B cell (primary cell): ENCODE results near the gene ARHGEF39. TPM values are rescaled to one million over a fixed set of nuclear protein-coding genes. Genes with fewer than 3 reads are reported as not detected.

Source experiments
- ATAC-seq: fragments of 200-7000 bp; cut with Tn5 transposase; one replicate; pipeline ENCODE4 v1.10.0; 2021; ENCODE audit warnings: low read depth, mild to moderate bottlenecking, moderate number of reproducible peaks, moderate library complexity
- CTCF ChIA-PET: fragments of 350-600 bp; sonication (Branson Sonifier 250); formaldehyde crosslinking; loops from one replicate; lab custom pipeline; 2021; ENCODE audit warnings: antibody characterized with exemption, inconsistent platforms; lab: Charles Lee
- POLR2A ChIA-PET: fragments of 350-600 bp; sonication (Branson Sonifier 250); formaldehyde crosslinking; loops from one replicate; lab custom pipeline; 2021; ENCODE audit warnings: antibody characterized with exemption; lab: Charles Lee
- DNase-seq: peaks from one replicate; pipeline ENCODE4 v3.0.0; 2013
- H2AFZ ChIP-seq: 2 replicates; pipeline ENCODE4 v1.6.1; 2012; ENCODE audit warnings: mild to moderate bottlenecking, low read depth, low read length; ENCODE audit not compliant: insufficient read depth, poor library complexity, severe bottlenecking
- H3K27ac ChIP-seq, 2 donors: 1 replicate in 1 of 2; 2 replicates in 1 of 2; pipeline ENCODE4 v1.5.1; 2012 to 2013; ENCODE audit warnings: low read length in 2 of 2, mild to moderate bottlenecking in 2 of 2, moderate library complexity in 1 of 2
- H3K27me3 ChIP-seq, 4 experiments: fragments of 200-600 bp in 1 of 4; sonication (generic) in 1 of 4; replicated peaks in 1 of 4; 1 replicate in 2 of 4; 2 replicates in 2 of 4; pipeline versions ENCODE4 v1.6.1 to v1.7.0; 2013 to 2016; ENCODE audit warnings: low read length in 3 of 4, mild to moderate bottlenecking in 2 of 4, mixed read lengths in 1 of 4, moderate library complexity in 1 of 4; ENCODE audit not compliant: insufficient read depth in 4 of 4, control insufficient read depth in 3 of 4; ENCODE audit errors: control extremely low read depth in 1 of 4
- H3K36me3 ChIP-seq, 2 experiments: replicated peaks in 1 of 2; 1 replicate in 1 of 2; 2 replicates in 1 of 2; pipeline versions ENCODE4 v1.6.1 to v1.7.1; 2013; ENCODE audit warnings: low read length in 1 of 2; ENCODE audit not compliant: insufficient read depth in 2 of 2, control insufficient read depth in 1 of 2; ENCODE audit errors: control extremely low read depth in 1 of 2, extremely low read depth in 1 of 2
- H3K4me1 ChIP-seq, 2 donors: fragments of 200-600 bp in 1 of 2; sonication (generic) in 1 of 2; 1 replicate in 1 of 2; 2 replicates in 1 of 2; pipeline versions ENCODE4 v1.5.1 to v1.6.1; 2013 to 2017; ENCODE audit warnings: low read length in 2 of 2; ENCODE audit not compliant: control insufficient read depth in 2 of 2, insufficient read depth in 2 of 2
- H3K4me2 ChIP-seq: replicated peaks from 2 replicates; pipeline ENCODE3; 2012; ENCODE audit warnings: mild to moderate bottlenecking, low read depth, low read length; ENCODE audit not compliant: poor library complexity, severe bottlenecking
- H3K4me3 ChIP-seq, 5 experiments: fragments of 200-600 bp in 1 of 5; sonication (generic) in 1 of 5; 1 replicate in 3 of 5; 2 replicates in 2 of 5; pipeline versions ENCODE4 v1.5.1 to v1.7.0; 2011 to 2016; ENCODE audit warnings: low read length in 4 of 5, mild to moderate bottlenecking in 4 of 5, low read depth in 2 of 5, control low read depth in 1 of 5, moderate library complexity in 1 of 5; ENCODE audit not compliant: insufficient read depth in 1 of 5; ENCODE audit errors: control extremely low read depth in 1 of 5, extremely low read depth in 1 of 5
- H3K79me2 ChIP-seq: fragments of 200-600 bp; sonication (generic); one replicate; pipeline ENCODE4 v1.6.0; 2016; ENCODE audit warnings: low read length; ENCODE audit not compliant: control insufficient read depth, insufficient read depth
- H3K9ac ChIP-seq: fragments of 200-600 bp; sonication (generic); 2 replicates; pipeline ENCODE4 v1.6.1; 2017; ENCODE audit warnings: mild to moderate bottlenecking, low read length, moderate library complexity
- H3K9me3 ChIP-seq, 3 donors: one replicate each; pipeline versions ENCODE4 v1.6.1 to v1.7.1; 2013; ENCODE audit warnings: low read length in 2 of 3; ENCODE audit not compliant: control insufficient read depth in 2 of 3, insufficient read depth in 1 of 3; ENCODE audit errors: control extremely low read depth in 1 of 3
- H4K20me1 ChIP-seq: 2 replicates; pipeline ENCODE4 v1.6.0; 2012; ENCODE audit warnings: mild to moderate bottlenecking, low read length; ENCODE audit not compliant: insufficient read depth, control insufficient read depth, poor library complexity, severe bottlenecking
- H3K27ac Mint-ChIP-seq: one replicate; pipeline ENCODE4 v1.8.0; 2021; ENCODE audit warnings: mixed read lengths
- H3K27me3 Mint-ChIP-seq: one replicate; pipeline ENCODE4 v1.8.0; 2021; ENCODE audit warnings: mixed read lengths
- H3K4me1 Mint-ChIP-seq: one replicate; pipeline ENCODE4 v1.8.0; 2021; ENCODE audit warnings: mixed read lengths
- H3K4me3 Mint-ChIP-seq: one replicate; pipeline ENCODE4 v1.8.0; 2021; ENCODE audit warnings: mixed read lengths
- H3K9me3 Mint-ChIP-seq: one replicate; pipeline ENCODE4 v1.8.0; 2022; ENCODE audit warnings: mixed read lengths; ENCODE audit not compliant: insufficient read depth
- CTCF ChIP-seq: fragments of 200-600 bp; IDR thresholded peaks from one replicate; pipeline ENCODE4 v1.8.0; 2022; ENCODE audit warnings: antibody characterized with exemption, mild to moderate bottlenecking
- EZH2 ChIP-seq: IDR thresholded peaks from 2 replicates; pipeline ENCODE4 v1.6.1; 2012; ENCODE audit warnings: borderline replicate concordance, low read depth, mild to moderate bottlenecking, moderate library complexity, low read length; ENCODE audit not compliant: insufficient read depth, poor library complexity, severe bottlenecking
- WGBS: methylation state at CpG from one replicate; pipeline ENCODE4 v1.1.5; 2013; ENCODE audit warnings: missing lambda C conversion rate; ENCODE audit not compliant: insufficient coverage; 5-methylcytosine and 5-hydroxymethylcytosine counted together
- intact Hi-C: fragments of 100-400 bp; cut with micrococcal nuclease; formaldehyde crosslinking; loops from one replicate; pipeline ENCODE4 v1.10.0; 2022
- polyA plus RNA-seq: library from polyadenylated mRNA; depleted of rRNA; stranded (reverse); fragments of >200 nt; gene quantifications from 2 replicates; pipeline ENCODE4 v1.2.3, GENCODE V29; 2012
- total RNA-seq, 2 donors: library from RNA; stranded (reverse); fragments of 120-200 nt in 1 of 2; gene quantifications; 1 replicate in 1 of 2; 2 replicates in 1 of 2; pipeline versions ENCODE4 v1.2.3 to v1.2.4, GENCODE V29; 2013 to 2022

Gene ARHGEF39
- total and polyA plus RNA-seq, 2 donors (not counting 1 experiment from before 2014, with no cell fraction given) = 0.40 to 0.62 TPM

- Histone ChIP-seq H3K79me2 (no peaks in the 10 kb centered on the region), H3K9me3 (no peaks in the 10 kb centered on the region), H3K4me2 (no peak overlapping the region), H3K36me3 (no peaks in the 10 kb centered on the region), H3K27ac (no peak overlapping the region), H3K27me3 (no peaks in the 10 kb centered on the region), H2AFZ (no peak overlapping the region), H4K20me1 (no peaks in the 10 kb centered on the region), H3K9ac (no peak overlapping the region), H3K4me1 (peaks cover 3 to 18% of the 10 kb centered on the region in 2 donors), H3K4me3 (no peak overlapping the region)
- H3K4me1 Mint-ChIP-seq = peaks cover 11% of the 10 kb centered on the region
- H3K27me3 Mint-ChIP-seq = no peaks in the 10 kb centered on the region
- ChIA-PET POLR2A (interaction anchor here (0.6 kb wide), 1 partner anchor 693 kb away, joined by 4 read pairs; no protein-coding TSS in a partner anchor), CTCF (interaction anchor here (0.8 to 7.6 kb wide), 3 partner anchors 8 to 37 kb away, joined by 3 to 82 read pairs (median 3); no protein-coding TSS in a partner anchor)
- no peak for TF ChIP-seq CTCF
- no peak for TF ChIP-seq EZH2
- DNase-seq (no peak), ATAC-seq (no peak)
- no peak overlapping the region for H3K4me3 Mint-ChIP-seq
- H3K9me3 Mint-ChIP-seq = no peaks in the 10 kb centered on the region
- no peak overlapping the region for H3K27ac Mint-ChIP-seq
- 85% methylated on average over 9 of the region's 11 CpGs for WGBS
- intact Hi-C loops = no loop called here
Observed at GRCh38 chr9:35686222-35687203, 21.5 kb upstream of the ARHGEF39 start.

GRCh38 chr9:35685506-35685905 is 20.5 kb upstream of the ARHGEF39 start:
- Histone ChIP-seq H4K20me1 (no peaks in the 10 kb centered on the region), H3K27ac (no peak overlapping the region), H3K4me1 (peaks cover 6 to 23% of the 10 kb centered on the region in 2 donors), H3K9ac (no peak overlapping the region), H3K4me3 (no peak overlapping the region), H3K79me2 (no peaks in the 10 kb centered on the region), H3K9me3 (no peaks in the 10 kb centered on the region), H3K27me3 (no peaks in the 10 kb centered on the region), H2AFZ (no peak overlapping the region), H3K4me2 (no peak overlapping the region), H3K36me3 (no peaks in the 10 kb centered on the region)
- CTCF ChIA-PET = interaction anchor here (7.6 kb wide), 1 partner anchor 9 kb away, joined by 82 read pairs; no protein-coding TSS in a partner anchor
- DNase-seq (no peak), ATAC-seq (no peak)
- H3K4me1 Mint-ChIP-seq = peaks cover 14% of the 10 kb centered on the region
- 96% methylated on average over 13 of the region's 13 CpGs for WGBS
- POLR2A ChIA-PET = interaction anchor here (0.6 kb wide), 1 partner anchor 31 kb away, joined by 6 read pairs; no protein-coding TSS in a partner anchor
- H3K4me3 Mint-ChIP-seq = no peak overlapping the region
- TF ChIP-seq CTCF = no peak
- TF ChIP-seq EZH2 = no peak
- no peaks in the 10 kb centered on the region for H3K9me3 Mint-ChIP-seq
- intact Hi-C loops = no loop called here
- no peaks in the 10 kb centered on the region for H3K27me3 Mint-ChIP-seq
- no peak overlapping the region for H3K27ac Mint-ChIP-seq
